Karpas-422 (cell line): ENCODE data around the gene AOPEP. TPM values are rescaled to one million over a fixed set of nuclear protein-coding genes. Genes with fewer than 3 reads are reported as not detected.

Experiments
- DNase-seq: peaks from one replicate; pipeline ENCODE4 v3.0.0-alpha.2; 2015
- H2AFZ ChIP-seq: fragments of 200-600 bp; sonication (generic); 2 replicates; pipeline ENCODE4 v1.6.1; 2014; ENCODE audit warnings: antibody characterized with exemption, low read length, mixed read lengths
- H3K27ac ChIP-seq: fragments of 200-600 bp; sonication (generic); 2 replicates; pipeline ENCODE4 v1.5.1; 2014; ENCODE audit warnings: mild to moderate bottlenecking, low read length, moderate library complexity
- H3K27me3 ChIP-seq: fragments of 200-600 bp; sonication (generic); 2 replicates; pipeline ENCODE4 v1.6.1; 2014; ENCODE audit warnings: low read length, mixed read lengths
- H3K36me3 ChIP-seq: fragments of 200-600 bp; sonication (generic); 2 replicates; pipeline ENCODE4 v1.6.1; 2014; ENCODE audit warnings: low read length, mixed read lengths; ENCODE audit not compliant: insufficient read depth
- H3K4me1 ChIP-seq: fragments of 200-600 bp; sonication (generic); 2 replicates; pipeline ENCODE4 v1.6.1; 2014; ENCODE audit warnings: mild to moderate bottlenecking, low read length, mixed read lengths
- H3K4me2 ChIP-seq: fragments of 200-600 bp; sonication (generic); 2 replicates; pipeline ENCODE4 v1.6.1; 2014; ENCODE audit warnings: low read length, low read depth, mild to moderate bottlenecking; ENCODE audit not compliant: poor library complexity, severe bottlenecking
- H3K4me3 ChIP-seq: fragments of 200-600 bp; sonication (generic); 2 replicates; pipeline ENCODE4 v1.5.1; 2014; ENCODE audit warnings: mild to moderate bottlenecking, antibody characterized with exemption, low read length, mixed read lengths
- H3K79me2 ChIP-seq: fragments of 200-600 bp; sonication (generic); 2 replicates; pipeline ENCODE4 v1.6.1; 2014; ENCODE audit warnings: mild to moderate bottlenecking, low read length, mixed read lengths
- H3K9ac ChIP-seq: fragments of 200-600 bp; sonication (generic); 2 replicates; pipeline ENCODE4 v1.6.0; 2014; ENCODE audit warnings: low read length
- H3K9me2 ChIP-seq: fragments of 200-600 bp; sonication (generic), shearing (Covaris generic); replicated peaks from 2 replicates; pipeline ENCODE4 v1.6.0; 2014; ENCODE audit warnings: mild to moderate bottlenecking, low read length, moderate library complexity; ENCODE audit not compliant: insufficient read depth
- H3K9me3 ChIP-seq: fragments of 300-700, 200-600 bp; sonication (generic); 2 replicates; pipeline ENCODE4 v1.6.1; 2014; ENCODE audit warnings: low read length, mixed read lengths
- H4K20me1 ChIP-seq: fragments of 200-600 bp; sonication (generic); 2 replicates; pipeline ENCODE4 v1.6.1; 2014; ENCODE audit warnings: mild to moderate bottlenecking, antibody characterized with exemption, low read length, low read depth; ENCODE audit not compliant: insufficient read depth
- total RNA-seq: library from RNA; depleted of rRNA; stranded (reverse); fragments of >200 nt; shearing (Covaris generic); gene quantifications from 2 replicates; pipeline ENCODE4 v1.2.3, GENCODE V29; 2014; ENCODE audit warnings: low replicate concordance

Gene AOPEP
- total RNA-seq, 1 experiment from 2014 or later: 22.7 TPM

- Histone ChIP-seq H3K9me2 (no peaks in the 10 kb centered on the region), H3K4me2 (no peak overlapping the region), H4K20me1 (peaks cover 9% of the 10 kb centered on the region; the same call in 1 of the 2 replicates), H3K79me2 (no peaks in the 10 kb centered on the region), H3K27me3 (no peaks in the 10 kb centered on the region), H2AFZ (no peak overlapping the region), H3K36me3 (no peaks in the 10 kb centered on the region), H3K4me1 (peaks cover 52% of the 10 kb centered on the region), H3K9ac (no peak overlapping the region), H3K4me3 (no peak overlapping the region), H3K27ac (no peak overlapping the region), H3K9me3 (no peaks in the 10 kb centered on the region)
- peak; percentile 62 for DNase-seq
Measured at GRCh38 chr9:94918038-94918753, 191.7 kb downstream of the AOPEP start.

- Histone ChIP-seq H3K4me3 (no peak overlapping the region), H3K9me3 (no peaks in the 10 kb centered on the region), H3K9me2 (no peaks in the 10 kb centered on the region), H3K9ac (no peak overlapping the region), H2AFZ (no peak overlapping the region), H4K20me1 (peaks cover 9% of the 10 kb centered on the region; the same call in 1 of the 2 replicates), H3K36me3 (no peaks in the 10 kb centered on the region), H3K27ac (no peak overlapping the region), H3K79me2 (no peaks in the 10 kb centered on the region), H3K4me2 (no peak overlapping the region), H3K4me1 (peaks cover 44% of the 10 kb centered on the region), H3K27me3 (no peaks in the 10 kb centered on the region)
- no peak for DNase-seq
Measured at GRCh38 chr9:94919376-94920098, 193.0 kb downstream of the AOPEP start.

GRCh38 chr9:94920420-94921091 lies 194.1 kb downstream of the AOPEP start:
- Histone ChIP-seq H2AFZ (no peak overlapping the region), H3K27me3 (no peaks in the 10 kb centered on the region), H3K79me2 (no peaks in the 10 kb centered on the region), H4K20me1 (peaks cover 5% of the 10 kb centered on the region; the same call in 1 of the 2 replicates), H3K36me3 (no peaks in the 10 kb centered on the region), H3K9me3 (no peaks in the 10 kb centered on the region), H3K4me3 (no peak overlapping the region), H3K4me2 (no peak overlapping the region), H3K27ac (no peak overlapping the region), H3K9me2 (no peaks in the 10 kb centered on the region), H3K9ac (no peak overlapping the region), H3K4me1 (peaks cover 44% of the 10 kb centered on the region)
- DNase-seq: no peak

- Histone ChIP-seq H3K4me1 (peaks cover 44% of the 10 kb centered on the region), H3K27me3 (no peaks in the 10 kb centered on the region), H3K79me2 (no peaks in the 10 kb centered on the region), H2AFZ (no peak overlapping the region), H3K9ac (no peak overlapping the region), H4K20me1 (peaks cover under 1% of the 10 kb centered on the region; the same call in 1 of the 2 replicates), H3K27ac (no peak overlapping the region), H3K9me3 (no peaks in the 10 kb centered on the region), H3K4me3 (no peak overlapping the region), H3K4me2 (no peak overlapping the region), H3K36me3 (no peaks in the 10 kb centered on the region), H3K9me2 (no peaks in the 10 kb centered on the region)
- DNase-seq: no peak
Measured at GRCh38 chr9:94921092-94921471, 194.6 kb downstream of the AOPEP start.

GRCh38 chr9:94921656-94922055 lies 195.2 kb downstream of the AOPEP start:
- Histone ChIP-seq H2AFZ (no peak overlapping the region), H3K79me2 (no peaks in the 10 kb centered on the region), H3K27ac (0 out of 2 replicates have a peak overlapping the region, but pooled peaks have one; percentile 62), H3K4me2 (peak overlapping the region; percentile 59), H3K9me2 (no peaks in the 10 kb centered on the region), H3K9me3 (no peaks in the 10 kb centered on the region), H3K4me3 (peak overlapping the region; percentile 29; the same call in 1 of the 2 replicates), H4K20me1 (no peaks in the 10 kb centered on the region; the same call in 1 of the 2 replicates), H3K27me3 (no peaks in the 10 kb centered on the region), H3K36me3 (no peaks in the 10 kb centered on the region), H3K9ac (no peak overlapping the region), H3K4me1 (peaks cover 44% of the 10 kb centered on the region)
- no peak for DNase-seq

- no peaks in the 10 kb centered on the region for H3K9me2 ChIP-seq
- no peaks in the 10 kb centered on the region for H3K36me3 ChIP-seq
- no peak overlapping the region for H2AFZ ChIP-seq
- H3K4me3 ChIP-seq: peak overlapping the region; percentile 29; the same call in 1 of the 2 replicates
- H3K27me3 ChIP-seq: no peaks in the 10 kb centered on the region
- peaks cover 39% of the 10 kb centered on the region for H3K4me1 ChIP-seq
- H3K27ac ChIP-seq: peak overlapping the region; percentile 62
- no peak for DNase-seq
- no peaks in the 10 kb centered on the region for H3K79me2 ChIP-seq
- no peaks in the 10 kb centered on the region; the same call in 1 of the 2 replicates for H4K20me1 ChIP-seq
- peak overlapping the region; percentile 52 for H3K9ac ChIP-seq
- peak overlapping the region; percentile 59 for H3K4me2 ChIP-seq
- no peaks in the 10 kb centered on the region for H3K9me3 ChIP-seq
Measured at GRCh38 chr9:94922098-94922607, 195.7 kb downstream of the AOPEP start.

- peaks cover 33% of the 10 kb centered on the region for H3K4me1 ChIP-seq
- H2AFZ ChIP-seq: no peak overlapping the region; the same call in 1 of the 2 replicates
- peak overlapping the region; percentile 62 for H3K27ac ChIP-seq
- H3K9me3 ChIP-seq: no peaks in the 10 kb centered on the region
- H3K27me3 ChIP-seq: no peaks in the 10 kb centered on the region
- DNase-seq: peak; percentile 61
- H3K36me3 ChIP-seq: no peaks in the 10 kb centered on the region
- peak overlapping the region; percentile 59 for H3K4me2 ChIP-seq
- H3K4me3 ChIP-seq: peak overlapping the region; percentile 29; the same call in 1 of the 2 replicates
- no peaks in the 10 kb centered on the region for H3K79me2 ChIP-seq
- H4K20me1 ChIP-seq: no peaks in the 10 kb centered on the region; the same call in 1 of the 2 replicates
- H3K9me2 ChIP-seq: no peaks in the 10 kb centered on the region
- peak overlapping the region; percentile 52 for H3K9ac ChIP-seq
Measured at GRCh38 chr9:94922691-94923107, 196.2 kb downstream of the AOPEP start.
